PFSK-1 (cell line): ENCODE measurements around the gene STX17.

Source experiments
- FOXP2 ChIP-seq: optimal IDR thresholded peaks from 2 replicates; pipeline ENCODE3; 2011; ENCODE audit warnings: borderline replicate concordance, control low read depth, inconsistent platforms; ENCODE audit not compliant: insufficient read depth; ENCODE audit errors: extremely low read length, extremely low read depth
- POLR2AphosphoS5 ChIP-seq: IDR thresholded peaks from 2 replicates; pipeline ENCODE4 v1.6.1; 2012; ENCODE audit warnings: low read depth, mild to moderate bottlenecking, control low read depth, low read length, moderate library complexity
- REST ChIP-seq, 2 experiments: IDR thresholded peaks; 2 replicates each; pipeline versions ENCODE4 v1.6.1 to v1.8.0; 2011 to 2012; ENCODE audit warnings: low read depth in 2 of 2, low read length in 2 of 2, control low read depth in 1 of 2, inconsistent platforms in 1 of 2, mild to moderate bottlenecking in 1 of 2, moderate library complexity in 1 of 2; ENCODE audit not compliant: insufficient read depth in 1 of 2
- SIN3A ChIP-seq: IDR thresholded peaks from 2 replicates; pipeline ENCODE4 v1.6.1; 2012; ENCODE audit warnings: mild to moderate bottlenecking, low read length, moderate library complexity, borderline replicate concordance; ENCODE audit not compliant: insufficient read depth
- TAF1 ChIP-seq: IDR thresholded peaks from 2 replicates; pipeline ENCODE4 v1.6.1; 2012; ENCODE audit warnings: low read length, control low read depth, borderline replicate concordance; ENCODE audit not compliant: insufficient read depth

Gene STX17

GRCh38 chr9:99955606-99956005 is 49.2 kb downstream of the STX17 start:
- TF ChIP-seq REST (IDR thresholded peaks at IDR 0.05; ENCODE audit: insufficient read depth in 1 of 2, low read depth in 2 of 2, low read length in 2 of 2), result no peak
- TF ChIP-seq POLR2AphosphoS5, result no peak
- no peak for TF ChIP-seq TAF1

- TF ChIP-seq SIN3A, result no peak
- no peak for TF ChIP-seq POLR2AphosphoS5
- no peak for TF ChIP-seq REST (IDR thresholded peaks at IDR 0.05; ENCODE audit: insufficient read depth in 1 of 2, low read depth in 2 of 2, low read length in 2 of 2)
- TF ChIP-seq TAF1, result no peak
- no peak for TF ChIP-seq FOXP2
These were observed 56.3 kb downstream of the STX17 start for GRCh38 chr9:99962680-99963261.

GRCh38 chr9:99964336-99964735 is 57.9 kb downstream of the STX17 start:
- TF ChIP-seq REST (IDR thresholded peaks at IDR 0.05; ENCODE audit: insufficient read depth in 1 of 2, low read depth in 2 of 2, low read length in 2 of 2) (no peak), TAF1 (no peak), SIN3A (no peak), FOXP2 (no peak), POLR2AphosphoS5 (no peak)

GRCh38 chr9:99966001-99966400 is 59.5 kb downstream of the STX17 start:
- TF ChIP-seq SIN3A (no peak), POLR2AphosphoS5 (no peak), FOXP2 (no peak), TAF1 (no peak), REST (IDR thresholded peaks at IDR 0.05; ENCODE audit: insufficient read depth in 1 of 2, low read depth in 2 of 2, low read length in 2 of 2) (no peak)

GRCh38 chr9:99966716-99967115 is 60.3 kb downstream of the STX17 start:
- TF ChIP-seq SIN3A, result no peak
